ENCODE results near the gene BPHL.
"Not testable (repeated sequence)": the region's sequence is repeated elsewhere in the genome, so short reads cannot be mapped to it uniquely, and the experiment has no call there.

DNA sequence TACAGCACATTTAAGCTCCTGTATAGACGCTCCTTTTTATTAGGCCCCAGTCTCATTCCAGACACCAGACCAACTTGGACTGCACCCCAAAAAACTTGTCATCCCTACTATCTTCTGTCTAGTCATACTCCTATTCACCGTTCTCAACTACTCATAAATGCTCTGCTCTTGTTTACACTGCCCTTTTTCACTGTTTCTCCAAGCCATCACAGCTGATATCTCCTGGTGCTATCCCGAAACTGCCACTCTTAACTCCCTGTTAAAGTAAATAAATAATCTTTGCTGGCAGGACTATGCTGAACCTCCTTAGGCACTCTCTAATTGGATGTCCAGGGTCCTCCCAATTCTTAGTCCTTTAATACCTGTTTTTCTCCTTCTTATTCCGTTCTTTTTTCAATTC lies 54.3 kb downstream of the BPHL start:
- TF ChIP-seq EP300 (conservative IDR thresholded peaks at IDR 0.05; ENCODE audit: poor library complexity, severe bottlenecking); RAD21 (conservative IDR thresholded peaks at IDR 0.05); EZH2 (IDR thresholded peaks at IDR 0.05; ENCODE audit: borderline replicate concordance, insufficient read depth, low read length, poor library complexity, severe bottlenecking); SMC3 (conservative IDR thresholded peaks at IDR 0.05; ENCODE audit: poor library complexity): not testable (repeated sequence)
- TF ChIP-seq, protein P1, sequence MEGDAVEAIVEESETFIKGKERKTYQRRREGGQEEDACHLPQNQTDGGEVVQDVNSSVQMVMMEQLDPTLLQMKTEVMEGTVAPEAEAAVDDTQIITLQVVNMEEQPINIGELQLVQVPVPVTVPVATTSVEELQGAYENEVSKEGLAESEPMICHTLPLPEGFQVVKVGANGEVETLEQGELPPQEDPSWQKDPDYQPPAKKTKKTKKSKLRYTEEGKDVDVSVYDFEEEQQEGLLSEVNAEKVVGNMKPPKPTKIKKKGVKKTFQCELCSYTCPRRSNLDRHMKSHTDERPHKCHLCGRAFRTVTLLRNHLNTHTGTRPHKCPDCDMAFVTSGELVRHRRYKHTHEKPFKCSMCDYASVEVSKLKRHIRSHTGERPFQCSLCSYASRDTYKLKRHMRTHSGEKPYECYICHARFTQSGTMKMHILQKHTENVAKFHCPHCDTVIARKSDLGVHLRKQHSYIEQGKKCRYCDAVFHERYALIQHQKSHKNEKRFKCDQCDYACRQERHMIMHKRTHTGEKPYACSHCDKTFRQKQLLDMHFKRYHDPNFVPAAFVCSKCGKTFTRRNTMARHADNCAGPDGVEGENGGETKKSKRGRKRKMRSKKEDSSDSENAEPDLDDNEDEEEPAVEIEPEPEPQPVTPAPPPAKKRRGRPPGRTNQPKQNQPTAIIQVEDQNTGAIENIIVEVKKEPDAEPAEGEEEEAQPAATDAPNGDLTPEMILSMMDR (IDR thresholded peaks at IDR 0.05; ENCODE audit: poor library complexity, severe bottlenecking), result not testable (repeated sequence)
- TF ChIP-seq, protein P2, sequence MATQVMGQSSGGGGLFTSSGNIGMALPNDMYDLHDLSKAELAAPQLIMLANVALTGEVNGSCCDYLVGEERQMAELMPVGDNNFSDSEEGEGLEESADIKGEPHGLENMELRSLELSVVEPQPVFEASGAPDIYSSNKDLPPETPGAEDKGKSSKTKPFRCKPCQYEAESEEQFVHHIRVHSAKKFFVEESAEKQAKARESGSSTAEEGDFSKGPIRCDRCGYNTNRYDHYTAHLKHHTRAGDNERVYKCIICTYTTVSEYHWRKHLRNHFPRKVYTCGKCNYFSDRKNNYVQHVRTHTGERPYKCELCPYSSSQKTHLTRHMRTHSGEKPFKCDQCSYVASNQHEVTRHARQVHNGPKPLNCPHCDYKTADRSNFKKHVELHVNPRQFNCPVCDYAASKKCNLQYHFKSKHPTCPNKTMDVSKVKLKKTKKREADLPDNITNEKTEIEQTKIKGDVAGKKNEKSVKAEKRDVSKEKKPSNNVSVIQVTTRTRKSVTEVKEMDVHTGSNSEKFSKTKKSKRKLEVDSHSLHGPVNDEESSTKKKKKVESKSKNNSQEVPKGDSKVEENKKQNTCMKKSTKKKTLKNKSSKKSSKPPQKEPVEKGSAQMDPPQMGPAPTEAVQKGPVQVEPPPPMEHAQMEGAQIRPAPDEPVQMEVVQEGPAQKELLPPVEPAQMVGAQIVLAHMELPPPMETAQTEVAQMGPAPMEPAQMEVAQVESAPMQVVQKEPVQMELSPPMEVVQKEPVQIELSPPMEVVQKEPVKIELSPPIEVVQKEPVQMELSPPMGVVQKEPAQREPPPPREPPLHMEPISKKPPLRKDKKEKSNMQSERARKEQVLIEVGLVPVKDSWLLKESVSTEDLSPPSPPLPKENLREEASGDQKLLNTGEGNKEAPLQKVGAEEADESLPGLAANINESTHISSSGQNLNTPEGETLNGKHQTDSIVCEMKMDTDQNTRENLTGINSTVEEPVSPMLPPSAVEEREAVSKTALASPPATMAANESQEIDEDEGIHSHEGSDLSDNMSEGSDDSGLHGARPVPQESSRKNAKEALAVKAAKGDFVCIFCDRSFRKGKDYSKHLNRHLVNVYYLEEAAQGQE (IDR thresholded peaks at IDR 0.05; ENCODE audit: borderline replicate concordance), result not testable (repeated sequence)
